NCI-H2227 treated with DMSO at 0.1 percent for 48 hours (cell line): Measurements from ENCODE around the gene ELOA.
"Not testable (repeated sequence)": the region's sequence is repeated elsewhere in the genome, so short reads cannot be mapped to it uniquely, and the experiment has no call there.

ENCODE experiments used
- DNase-seq: peaks from one replicate; lab custom pipeline; 2025; lab: John Stamatoyannopoulos, UW

The ELOA gene

GRCh38 chr1:23801338-23801748 is 58.1 kb downstream of the ELOA start:
- DNase-seq, result peak; percentile 25

DNA sequence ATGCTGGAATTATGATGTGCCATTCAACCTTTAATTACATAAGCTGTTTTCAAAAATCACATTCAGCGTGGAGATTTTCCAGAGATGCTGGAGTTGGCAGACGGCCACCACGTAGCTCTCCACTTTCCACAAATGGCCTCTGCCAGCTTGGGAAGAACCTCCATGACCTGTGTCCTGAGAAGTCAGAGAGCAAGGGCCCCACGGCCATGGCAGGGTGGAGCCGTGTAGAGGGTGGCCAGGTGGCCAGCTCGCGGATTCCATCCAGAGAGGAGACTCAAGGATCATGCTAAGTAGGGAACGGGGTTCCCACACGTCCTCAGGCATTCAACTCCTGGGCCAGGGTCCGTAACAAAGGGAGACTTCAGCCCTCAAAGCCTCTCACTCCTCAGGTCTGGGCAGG is 58.6 kb downstream of the ELOA start:
- no peak for DNase-seq

DNA sequence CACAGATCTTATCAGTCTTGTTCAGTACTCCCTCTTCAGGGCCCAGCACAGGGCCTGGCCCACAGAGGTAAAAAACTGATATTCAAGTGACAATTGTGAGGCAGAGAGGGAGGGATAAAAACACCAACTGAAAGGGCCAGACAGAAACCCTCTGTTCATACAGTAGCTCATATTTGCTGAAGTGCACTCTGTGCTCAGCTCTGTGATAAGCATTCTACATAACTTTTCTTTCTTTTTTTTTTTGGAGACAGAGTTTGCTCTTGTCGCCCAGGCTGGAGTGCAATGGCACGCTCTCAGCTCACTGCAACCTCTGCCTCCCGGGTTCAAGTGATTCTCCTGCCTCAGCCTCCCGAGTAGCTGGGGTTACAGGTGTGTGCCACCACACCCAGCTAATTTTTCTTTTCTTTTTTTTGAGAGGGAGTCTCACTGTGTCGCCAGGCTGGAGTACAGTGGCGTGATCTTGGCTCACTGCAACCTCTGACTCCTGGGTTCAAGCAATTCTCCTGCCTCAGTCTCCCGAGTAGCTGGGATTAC is 59.6 kb downstream of the ELOA start:
- not testable (repeated sequence) for DNase-seq

GRCh38 chr1:23803674-23804073 is 60.4 kb downstream of the ELOA start:
- no peak for DNase-seq

DNA sequence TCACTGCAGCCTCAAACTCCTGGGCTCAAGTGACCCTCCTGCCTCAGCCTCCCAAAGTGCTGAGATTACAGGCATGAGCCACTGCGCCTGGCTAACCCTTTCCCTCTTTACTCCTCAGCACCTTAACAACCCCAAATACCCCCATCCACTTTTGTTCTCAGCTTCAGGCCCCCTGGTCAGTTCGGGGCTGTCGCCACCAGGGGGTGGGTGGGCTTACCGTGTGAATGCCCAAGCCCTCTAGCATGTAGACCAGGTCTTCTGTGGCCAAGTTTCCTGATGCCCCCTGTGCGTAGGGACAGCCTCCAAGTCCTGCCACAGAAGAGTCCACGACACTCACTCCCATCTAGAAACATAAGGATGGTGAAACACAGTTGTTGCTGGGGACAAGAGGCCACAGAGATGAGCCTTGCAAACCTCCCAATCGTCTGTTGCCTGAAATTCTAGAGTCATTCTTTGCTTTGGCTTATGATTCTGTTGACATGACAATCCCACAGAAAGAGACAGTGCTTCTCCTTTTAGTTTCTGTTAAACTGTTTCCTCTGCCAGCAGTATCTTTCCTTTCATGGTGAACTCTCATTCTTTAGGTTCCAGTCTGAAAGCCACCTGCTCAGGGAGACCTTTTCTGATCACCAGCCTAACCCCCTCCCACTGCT is 61.0 kb downstream of the ELOA start:
- DNase-seq, result no peak

GRCh38 chr1:23805025-23805424 is 61.8 kb downstream of the ELOA start:
- DNase-seq, result no peak

DNA sequence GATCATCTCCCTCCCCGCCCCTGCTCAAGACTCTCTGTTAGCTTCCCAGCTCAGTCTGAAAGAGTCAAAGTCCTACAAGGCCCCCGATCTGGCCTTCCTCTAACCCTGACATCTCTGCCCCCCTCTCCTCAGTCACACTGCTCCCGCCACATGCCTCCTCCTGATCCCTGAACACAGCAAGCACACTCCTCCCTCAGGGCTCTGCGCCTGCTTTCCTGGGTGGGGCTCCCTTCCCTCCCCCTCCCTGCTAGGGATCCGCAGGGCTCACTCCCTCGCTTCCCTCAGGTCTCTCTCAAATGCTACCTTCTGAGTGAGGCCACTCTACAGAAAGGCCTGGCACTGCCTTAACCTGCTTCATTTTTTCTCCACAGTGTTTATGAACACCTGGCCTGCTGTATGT is 63.0 kb downstream of the ELOA start:
- DNase-seq, result no peak

DNA sequence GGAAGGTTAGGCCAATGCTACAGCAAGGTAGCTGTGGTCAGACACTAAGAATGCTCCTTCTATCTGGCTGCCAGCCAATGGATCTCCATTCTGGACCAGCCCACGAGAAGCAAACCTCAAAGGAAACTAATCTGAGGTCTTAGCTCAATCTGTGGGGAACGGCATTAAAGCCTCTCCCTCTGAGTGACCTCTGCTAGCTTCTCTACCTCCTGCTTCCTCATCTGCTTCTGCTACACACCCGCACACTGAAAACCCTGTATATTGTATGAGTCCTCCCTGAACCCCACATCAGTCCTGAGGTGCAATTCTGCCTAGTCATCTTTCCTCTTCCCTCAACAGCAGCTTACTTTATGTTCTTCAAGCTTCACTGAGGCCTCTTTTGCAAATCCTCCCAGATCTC is 64.2 kb downstream of the ELOA start:
- no peak for DNase-seq

- peak; percentile 51 for DNase-seq
These were observed 66.5 kb downstream of the ELOA start for GRCh38 chr1:23809751-23810171.

DNA sequence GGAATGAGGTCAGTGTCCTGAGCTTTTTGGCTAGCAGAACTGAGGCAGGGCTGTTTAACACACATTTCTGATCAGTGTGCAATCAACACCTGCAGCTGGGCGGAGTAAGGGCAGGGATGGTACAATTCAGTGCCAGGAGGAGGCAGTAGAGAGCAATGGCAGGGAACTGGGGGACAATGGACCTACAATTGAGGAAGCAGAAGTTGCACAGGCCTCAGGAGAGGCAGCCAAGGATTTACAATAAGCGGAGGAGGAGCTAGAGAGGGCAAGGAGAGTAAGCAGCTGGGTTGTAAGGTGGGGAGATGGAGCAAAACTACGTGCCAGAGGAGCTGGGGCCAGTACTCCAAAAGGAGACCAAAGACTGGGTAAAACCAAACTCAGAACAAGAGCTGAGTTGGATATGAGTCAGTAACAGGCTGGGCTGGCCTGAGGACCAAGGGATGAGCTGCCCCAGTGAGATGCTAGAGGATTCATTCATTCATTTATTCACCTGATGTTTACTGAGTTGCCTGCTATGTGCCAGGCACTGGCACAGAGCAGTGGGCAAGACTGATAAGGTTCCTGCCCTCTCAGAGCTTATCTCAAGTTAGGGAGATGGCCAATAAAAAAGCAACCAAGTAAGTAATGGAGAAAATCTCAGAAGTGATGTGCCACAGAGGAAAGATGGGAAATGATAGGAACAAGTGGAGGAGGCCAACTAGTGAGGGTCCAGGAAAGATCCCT is 67.7 kb downstream of the ELOA start:
- no peak for DNase-seq
